Mucosa of rectum (tissue), 2 donors: Measurements from ENCODE around the gene KRTCAP3.
A peak's percentile ranks its signal among the peaks of the same experiment; 100 is the strongest.

Experiments
- H3K27ac ChIP-seq, 2 donors: one replicate each; pipeline ENCODE4 v1.7.0; 2013; ENCODE audit warnings: inconsistent platforms in 2 of 2, low read depth in 2 of 2, low read length in 2 of 2
- H3K27me3 ChIP-seq, 2 donors: one replicate each; pipeline ENCODE4 v1.7.0; 2013; ENCODE audit warnings: low read length in 2 of 2; ENCODE audit not compliant: control insufficient read depth in 2 of 2, insufficient read depth in 2 of 2
- H3K36me3 ChIP-seq, 2 donors: one replicate each; pipeline ENCODE4 v1.7.0; 2013; ENCODE audit warnings: low read length in 2 of 2; ENCODE audit not compliant: control insufficient read depth in 2 of 2, insufficient read depth in 2 of 2
- H3K4me1 ChIP-seq, 2 donors: one replicate each; pipeline ENCODE4 v1.7.0; 2013; ENCODE audit warnings: low read length in 2 of 2, mild to moderate bottlenecking in 1 of 2; ENCODE audit not compliant: control insufficient read depth in 2 of 2, insufficient read depth in 2 of 2
- H3K4me3 ChIP-seq, 2 donors: one replicate each; pipeline ENCODE4 v1.7.0; 2013; ENCODE audit warnings: low read length in 2 of 2
- H3K9ac ChIP-seq, 2 donors: one replicate each; pipeline ENCODE4 v1.7.0; 2013; ENCODE audit warnings: low read length in 2 of 2, low read depth in 1 of 2, mild to moderate bottlenecking in 1 of 2
- H3K9me3 ChIP-seq, 2 donors: one replicate each; pipeline ENCODE4 v1.7.0; 2013; ENCODE audit warnings: low read length in 2 of 2; ENCODE audit not compliant: control insufficient read depth in 2 of 2
- donor health status: healthy.
- donor health status: Normal muscosa, but diverticular disease.

Gene KRTCAP3

DNA sequence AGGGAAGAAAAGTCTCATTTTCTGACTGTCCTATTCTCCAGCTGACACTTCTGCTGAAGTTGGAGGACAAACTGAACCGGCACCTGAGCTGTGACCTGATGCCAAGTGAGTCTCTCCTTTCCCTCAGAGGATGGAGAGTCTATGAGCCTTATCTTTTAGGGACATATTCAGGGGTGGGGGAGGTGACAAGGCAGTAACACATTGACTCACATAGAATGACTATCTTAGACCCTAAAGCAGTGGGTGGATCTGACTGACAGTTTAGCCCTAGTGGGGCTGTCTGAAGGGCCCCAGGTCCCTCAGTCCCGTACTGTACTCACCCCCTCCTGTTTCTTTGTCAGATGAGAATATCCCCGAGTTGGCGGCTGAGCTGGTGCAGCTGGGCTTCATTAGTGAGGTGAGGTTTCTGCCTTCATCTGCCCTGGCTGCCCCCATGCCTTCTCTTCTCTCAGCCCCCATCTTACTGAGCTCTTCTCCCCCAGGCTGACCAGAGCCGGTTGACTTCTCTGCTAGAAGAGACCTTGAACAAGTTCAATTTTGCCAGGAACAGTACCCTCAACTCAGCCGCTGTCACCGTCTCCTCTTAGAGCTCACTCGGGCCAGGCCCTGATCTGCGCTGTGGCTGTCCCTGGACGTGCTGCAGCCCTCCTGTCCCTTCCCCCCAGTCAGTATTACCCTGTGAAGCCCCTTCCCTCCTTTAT, 805 bp upstream of the KRTCAP3 start:
- peaks cover 8 to 24% of the 10 kb centered on the region in 2 donors for H3K4me1 ChIP-seq
- H3K36me3 ChIP-seq, result peaks cover 49 to 54% of the 10 kb centered on the region in 2 donors
- no peak overlapping the region for H3K27ac ChIP-seq
- H3K4me3 ChIP-seq, result no peak overlapping the region
- no peak overlapping the region for H3K9ac ChIP-seq
- H3K9me3 ChIP-seq, result no peaks in the 10 kb centered on the region
- H3K27me3 ChIP-seq, result no peaks in the 10 kb centered on the region

GRCh38 chr2:27442920-27443282, 720 bp downstream of the KRTCAP3 start:
- Histone ChIP-seq H3K27me3 (no peaks in the 10 kb centered on the region), H3K4me1 (peaks cover 8 to 24% of the 10 kb centered on the region in 2 donors), H3K9ac (peak overlapping the region; percentile 74 to 82), H3K9me3 (no peaks in the 10 kb centered on the region), H3K36me3 (peaks cover 39 to 49% of the 10 kb centered on the region in 2 donors), H3K27ac (peak overlapping the region; percentile 84 to 89), H3K4me3 (peak overlapping the region; percentile 60 to 73)

DNA sequence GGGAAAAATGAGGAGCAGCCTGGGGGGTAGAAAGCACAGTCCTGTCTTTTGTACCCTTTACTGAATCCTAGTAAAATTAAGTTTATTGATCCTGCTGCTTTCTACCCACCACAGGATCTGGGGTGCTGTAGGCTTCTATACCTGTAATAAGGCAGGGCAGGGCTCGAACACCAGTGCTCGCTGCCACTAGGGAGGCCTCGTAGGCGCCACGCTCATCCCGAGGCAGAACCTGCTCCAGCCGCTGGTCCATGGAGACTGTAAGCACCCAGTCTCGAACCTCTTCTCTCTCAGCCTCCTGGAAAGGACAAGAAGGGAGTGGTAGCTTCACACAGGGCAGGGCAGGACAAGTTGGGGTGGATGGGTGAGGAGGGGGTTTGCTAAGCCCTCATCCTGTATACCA, 3.0 kb downstream of the KRTCAP3 start:
- Histone ChIP-seq H3K27me3 (no peaks in the 10 kb centered on the region), H3K9ac (peak overlapping the region; percentile 53 to 77), H3K36me3 (peaks cover 29 to 37% of the 10 kb centered on the region in 2 donors), H3K9me3 (no peaks in the 10 kb centered on the region), H3K27ac (peak overlapping the region; percentile 97 to 98), H3K4me1 (peaks cover 8 to 24% of the 10 kb centered on the region in 2 donors), H3K4me3 (peak overlapping the region; percentile 71 to 77)

GRCh38 chr2:27445615-27446014, 3.4 kb downstream of the KRTCAP3 start:
- H3K27me3 ChIP-seq, result no peaks in the 10 kb centered on the region
- H3K4me1 ChIP-seq, result peaks cover 8 to 24% of the 10 kb centered on the region in 2 donors
- H3K4me3 ChIP-seq, result peak overlapping the region; percentile 71 to 77
- peak overlapping the region; percentile 97 to 98 for H3K27ac ChIP-seq
- peaks cover 25 to 32% of the 10 kb centered on the region in 2 donors for H3K36me3 ChIP-seq
- H3K9me3 ChIP-seq, result no peaks in the 10 kb centered on the region
- H3K9ac ChIP-seq, result peak overlapping the region; percentile 53 to 77

GRCh38 chr2:27446057-27446456, 3.9 kb downstream of the KRTCAP3 start:
- Histone ChIP-seq H3K36me3 (peaks cover 20 to 29% of the 10 kb centered on the region in 2 donors), H3K9me3 (no peaks in the 10 kb centered on the region), H3K27ac (peak overlapping the region; percentile 97 to 98), H3K27me3 (no peaks in the 10 kb centered on the region), H3K4me1 (peaks cover 8 to 24% of the 10 kb centered on the region in 2 donors), H3K9ac (peak overlapping the region; percentile 53 to 77), H3K4me3 (peak overlapping the region; percentile 71 to 77)

- Histone ChIP-seq H3K9ac (no peak overlapping the region), H3K27ac (no peak overlapping the region), H3K4me1 (peaks cover 5 to 13% of the 10 kb centered on the region in 2 donors), H3K36me3 (peaks cover 15 to 26% of the 10 kb centered on the region in 2 donors), H3K9me3 (no peaks in the 10 kb centered on the region), H3K4me3 (no peak overlapping the region), H3K27me3 (no peaks in the 10 kb centered on the region)
Observed at GRCh38 chr2:27448381-27448780, 6.2 kb downstream of the KRTCAP3 start.

- Histone ChIP-seq H3K27me3 (no peaks in the 10 kb centered on the region), H3K4me1 (no peaks in the 10 kb centered on the region), H3K36me3 (peaks cover 14 to 27% of the 10 kb centered on the region in 2 donors)
Observed at GRCh38 chr2:27451095-27451494, 8.9 kb downstream of the KRTCAP3 start.

DNA sequence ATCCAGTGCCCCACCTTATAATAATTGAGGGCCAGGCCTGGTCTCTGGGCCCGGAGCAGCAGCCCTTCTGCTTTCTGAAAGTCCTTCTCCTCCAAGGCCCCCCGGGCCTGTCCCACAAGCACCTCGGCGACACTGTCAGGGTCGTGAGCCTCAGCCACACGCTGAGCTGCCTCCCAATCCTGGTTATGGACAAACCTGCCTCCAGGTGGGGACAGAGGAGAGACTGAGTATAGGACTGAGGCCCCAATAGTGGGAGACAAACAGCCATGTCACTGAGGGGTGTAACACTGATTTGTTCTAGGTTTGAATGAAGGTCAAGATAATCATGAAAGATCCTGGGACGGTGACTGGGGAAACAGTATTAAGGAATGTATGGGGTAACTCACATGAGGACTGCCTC, 11.8 kb downstream of the KRTCAP3 start:
- no peaks in the 10 kb centered on the region for H3K4me1 ChIP-seq
- H3K9me3 ChIP-seq, result no peaks in the 10 kb centered on the region
- H3K27me3 ChIP-seq, result no peaks in the 10 kb centered on the region
- H3K27ac ChIP-seq, result no peak overlapping the region
- H3K4me3 ChIP-seq, result no peak overlapping the region
- H3K36me3 ChIP-seq, result peaks cover 12 to 28% of the 10 kb centered on the region in 2 donors
- H3K9ac ChIP-seq, result no peak overlapping the region

More at GRCh38 chr2:27451095-27451494, 8.9 kb downstream of the KRTCAP3 start:
- no peak overlapping the region for H3K4me3 ChIP-seq
- no peak overlapping the region for H3K27ac ChIP-seq
- no peak overlapping the region for H3K9ac ChIP-seq
- H3K9me3 ChIP-seq, result no peaks in the 10 kb centered on the region

GRCh38 chr2:27461118-27461517, 18.9 kb downstream of the KRTCAP3 start:
- Histone ChIP-seq H3K27me3 (no peaks in the 10 kb centered on the region), H3K4me1 (no peaks in the 10 kb centered on the region), H3K9ac (no peak overlapping the region), H3K4me3 (no peak overlapping the region), H3K27ac (no peak overlapping the region), H3K9me3 (no peaks in the 10 kb centered on the region), H3K36me3 (peaks cover 4 to 9% of the 10 kb centered on the region in 2 donors)

DNA sequence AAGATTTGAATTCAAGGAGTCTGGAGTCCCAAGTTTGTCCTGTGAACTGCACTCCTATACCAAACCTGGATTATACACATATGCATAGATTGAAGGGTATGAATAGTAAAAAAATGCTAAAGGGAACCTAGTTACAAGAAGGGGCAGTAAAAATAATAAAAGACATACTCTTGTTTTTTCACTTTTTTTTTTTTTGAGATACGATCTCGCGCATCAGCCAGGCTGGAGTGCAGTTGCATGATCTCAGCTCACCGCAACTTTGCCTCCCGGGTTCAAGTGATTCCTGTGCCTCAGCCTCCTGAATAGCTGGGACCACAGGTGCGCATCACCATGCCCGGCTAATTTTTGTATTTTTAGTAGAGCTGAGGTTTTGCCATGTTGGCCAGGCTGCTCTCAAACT, 22.3 kb downstream of the KRTCAP3 start:
- H3K4me1 ChIP-seq, result no peaks in the 10 kb centered on the region
- no peaks in the 10 kb centered on the region for H3K27me3 ChIP-seq
- H3K9me3 ChIP-seq, result no peaks in the 10 kb centered on the region
- no peak overlapping the region for H3K4me3 ChIP-seq
- no peak overlapping the region for H3K9ac ChIP-seq
- peaks cover 0 to 2% of the 10 kb centered on the region in 2 donors for H3K36me3 ChIP-seq
- no peak overlapping the region for H3K27ac ChIP-seq
